ENCODE measurements around the gene MCF2L.
"Not testable (repeated sequence)": the region's sequence is repeated elsewhere in the genome, so short reads cannot be mapped to it uniquely, and the experiment has no call there.

MCF2L gene

GRCh38 chr13:113094410-113094800, 125.4 kb downstream of the MCF2L start:
- no peak for DNase-seq (ENCODE audit: low spot score)

- DNase-seq (ENCODE audit: low spot score): no peak
Observed at GRCh38 chr13:113095146-113096051, 126.4 kb downstream of the MCF2L start.

- no peak for DNase-seq (ENCODE audit: low spot score)
Observed at GRCh38 chr13:113096052-113096744, 127.2 kb downstream of the MCF2L start.

- no peak for DNase-seq (ENCODE audit: low spot score)
Observed at GRCh38 chr13:113096745-113097305, 127.8 kb downstream of the MCF2L start.

GRCh38 chr13:113097651-113098050, 128.6 kb downstream of the MCF2L start:
- DNase-seq (ENCODE audit: low spot score): no peak

- DNase-seq (ENCODE audit: low spot score): no peak
Observed at GRCh38 chr13:113098162-113098732, 129.2 kb downstream of the MCF2L start.

- DNase-seq (ENCODE audit: low spot score): no peak
Observed at GRCh38 chr13:113099142-113099541, 130.1 kb downstream of the MCF2L start.

GRCh38 chr13:113102302-113102701, 133.3 kb downstream of the MCF2L start:
- DNase-seq (ENCODE audit: low spot score): not testable (repeated sequence)

- no peak for DNase-seq (ENCODE audit: low spot score)
Observed at GRCh38 chr13:113102727-113103126, 133.7 kb downstream of the MCF2L start.

- DNase-seq (ENCODE audit: low spot score): no peak
Observed at GRCh38 chr13:113103646-113104045, 134.6 kb downstream of the MCF2L start.

GRCh38 chr13:113105032-113105920, 136.3 kb downstream of the MCF2L start, which contains the start of gene F7:
TSS of gene F7 (plus strand) at chr13:113105791. CDS start at chr13:113105842, 51 bp downstream.
- no peak for DNase-seq (ENCODE audit: low spot score)

- no peak for DNase-seq (ENCODE audit: low spot score)
Observed at GRCh38 chr13:113105921-113106452, 137.0 kb downstream of the MCF2L start.

GRCh38 chr13:113106711-113107351, 137.8 kb downstream of the MCF2L start:
- no peak for DNase-seq (ENCODE audit: low spot score)

GRCh38 chr13:113108521-113108920, 139.5 kb downstream of the MCF2L start:
- DNase-seq (ENCODE audit: low spot score): not testable (repeated sequence)

- DNase-seq (ENCODE audit: low spot score): no peak
Observed at GRCh38 chr13:113109151-113110047, 140.4 kb downstream of the MCF2L start.

GRCh38 chr13:113110048-113110851, 141.2 kb downstream of the MCF2L start:
- DNase-seq (ENCODE audit: low spot score): no peak

GRCh38 chr13:113110852-113111315, 141.9 kb downstream of the MCF2L start:
- DNase-seq (ENCODE audit: low spot score): no peak

GRCh38 chr13:113111821-113112220, 142.8 kb downstream of the MCF2L start:
- not testable (repeated sequence) for DNase-seq (ENCODE audit: low spot score)
